ENCODE data around the gene FLNA.
"Not testable (repeated sequence)": the region's sequence is repeated elsewhere in the genome, so short reads cannot be mapped to it uniquely, and the experiment has no call there.

Gene FLNA

DNA sequence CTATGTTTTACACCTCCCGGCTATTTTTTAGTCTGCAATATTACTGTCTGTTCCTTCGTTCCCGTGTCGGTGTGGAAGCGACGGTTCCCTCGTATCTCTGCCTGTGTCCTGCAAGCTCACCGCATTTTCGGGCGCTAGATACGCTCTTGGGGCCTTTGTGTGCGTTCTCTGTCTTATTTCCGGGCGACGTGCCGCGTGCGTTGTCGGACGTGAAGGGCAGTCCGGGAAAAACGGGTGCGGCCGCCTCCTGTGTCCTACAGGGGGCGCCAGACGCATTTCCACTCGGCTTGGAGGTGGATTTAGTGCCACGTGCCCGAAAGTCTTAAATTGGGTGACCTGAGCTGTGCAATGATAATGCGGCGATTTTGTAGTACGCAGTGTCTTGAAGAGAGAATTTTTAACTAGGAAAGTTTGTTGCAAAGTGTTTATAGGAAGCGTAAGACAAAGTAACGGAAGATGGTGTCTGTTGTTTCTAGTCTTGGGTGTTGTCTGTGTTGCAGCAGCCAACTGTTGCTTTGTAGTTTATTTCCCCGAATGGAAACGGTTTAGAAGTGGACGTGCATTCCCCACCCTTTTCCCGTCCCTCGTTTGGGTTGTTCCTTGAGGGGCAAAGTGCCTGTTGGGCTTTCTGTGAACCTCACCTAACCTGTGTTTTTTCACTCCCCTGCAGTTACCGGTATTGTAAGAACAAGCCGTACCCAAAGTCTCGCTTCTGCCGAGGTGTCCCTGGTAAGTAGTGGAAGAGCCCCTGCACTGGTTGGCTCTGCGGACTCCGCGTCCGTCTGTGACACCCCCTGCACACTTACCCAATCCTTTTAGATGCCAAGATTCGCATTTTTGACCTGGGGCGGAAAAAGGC lies 24.5 kb upstream of the FLNA start:
- no peak for FAIRE-seq

DNA sequence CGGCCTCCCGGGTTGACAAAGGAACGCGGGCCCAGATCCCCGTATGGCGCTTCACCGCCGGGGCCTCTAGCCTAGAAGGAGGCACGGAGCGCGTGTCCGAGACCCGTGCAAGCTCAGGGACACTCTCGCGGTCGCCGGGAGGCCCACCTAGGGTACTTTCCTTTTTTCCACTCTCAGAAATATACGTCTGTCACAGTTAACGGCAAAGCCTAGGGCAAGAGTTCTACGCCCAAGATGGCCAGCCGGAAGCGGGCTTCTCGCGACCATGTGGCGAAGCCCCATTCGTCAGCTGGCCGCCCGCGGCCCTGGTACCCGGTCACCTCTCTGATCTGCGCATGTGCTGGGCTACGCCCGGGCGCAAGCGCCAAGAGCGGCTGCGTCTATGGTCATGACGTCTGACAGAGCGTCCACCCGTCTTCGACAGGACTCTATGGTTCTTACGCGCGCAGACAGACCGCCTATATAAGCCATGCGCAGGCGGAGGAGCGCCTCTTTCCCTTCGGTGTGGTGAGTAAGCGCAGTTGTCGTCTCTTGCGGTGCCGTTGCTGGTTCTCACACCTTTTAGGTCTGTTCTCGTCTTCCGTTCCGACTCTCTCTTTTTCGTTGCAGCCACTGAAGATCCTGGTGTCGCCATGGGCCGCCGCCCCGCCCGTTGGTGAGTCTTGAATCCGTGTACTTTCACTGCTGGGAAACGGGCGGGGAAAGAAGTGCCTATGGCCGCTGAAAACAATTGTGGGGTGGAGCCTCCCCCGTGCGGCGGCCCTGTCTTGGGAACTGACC lies 23.6 kb upstream of the FLNA start, which contains the start of gene RPL10:
RPL10 (plus strand) TSS at position 490 of the 780 bp plus-strand sequence; CDS start at position 633, 143 bp downstream.
- FAIRE-seq = peak; percentile 96

DNA sequence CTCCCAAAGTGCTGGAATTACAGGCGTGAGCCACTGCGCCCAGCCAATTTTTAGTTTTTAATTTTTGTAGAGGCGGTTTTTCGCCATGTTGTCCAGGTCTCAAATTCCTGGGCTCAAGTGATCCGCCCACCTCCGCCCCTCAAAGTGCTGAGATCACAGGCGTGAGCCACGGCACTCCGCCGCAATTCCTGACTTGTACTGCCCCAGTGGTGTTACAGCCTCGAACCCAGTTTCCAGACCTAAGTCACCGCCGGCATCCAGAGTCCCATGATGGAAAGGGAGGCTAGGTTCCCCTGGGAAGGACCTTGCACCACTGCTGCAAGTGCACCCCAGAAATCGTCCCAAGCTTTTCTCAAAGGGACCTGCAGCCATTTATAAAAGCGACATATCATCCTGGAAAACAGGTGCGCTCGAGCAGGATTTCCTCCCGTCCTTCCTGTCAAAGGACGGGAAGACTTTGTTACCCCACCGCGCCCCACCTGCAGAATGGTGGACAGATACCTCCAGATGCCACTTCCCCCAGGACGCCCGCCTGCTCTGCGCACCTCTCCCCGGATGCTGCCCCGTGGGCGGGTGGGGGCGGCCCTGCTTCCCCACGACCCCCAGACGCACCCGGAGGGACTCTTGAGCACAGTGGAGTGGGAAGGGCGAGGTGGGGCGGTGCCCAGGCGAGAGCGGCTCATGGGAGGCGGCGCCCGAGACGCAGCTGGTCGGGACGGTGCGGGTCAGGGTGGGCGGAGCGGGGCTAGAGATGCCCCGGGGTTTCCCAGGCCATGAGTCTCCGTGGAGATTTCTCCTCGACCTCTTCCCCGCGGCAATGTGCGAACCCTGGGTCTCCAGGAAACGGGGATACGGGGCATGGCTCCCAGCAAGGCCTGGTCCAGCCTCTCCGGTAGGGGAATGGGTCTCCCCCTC lies 22.8 kb upstream of the FLNA start:
- FAIRE-seq = no peak

DNA sequence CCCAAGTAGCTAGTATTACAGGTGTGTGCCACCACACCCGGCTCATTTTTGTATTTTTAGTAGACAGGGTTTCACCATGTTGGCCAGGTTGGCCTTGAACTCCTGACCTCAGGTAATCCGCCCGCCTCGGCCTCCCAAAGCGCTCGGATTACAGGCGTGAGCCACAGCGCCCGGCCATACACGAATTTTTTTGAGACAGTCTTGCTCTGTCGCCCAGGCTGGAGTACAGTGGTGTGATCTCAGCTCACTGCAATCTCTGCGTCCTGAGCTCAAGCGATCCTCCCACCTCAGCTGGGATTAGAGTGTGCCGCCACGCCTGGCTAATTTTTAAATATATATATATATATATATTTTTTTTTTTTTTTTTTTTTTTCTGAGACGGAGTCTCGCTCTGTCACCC lies 21.9 kb upstream of the FLNA start:
- FAIRE-seq = not testable (repeated sequence)

DNA sequence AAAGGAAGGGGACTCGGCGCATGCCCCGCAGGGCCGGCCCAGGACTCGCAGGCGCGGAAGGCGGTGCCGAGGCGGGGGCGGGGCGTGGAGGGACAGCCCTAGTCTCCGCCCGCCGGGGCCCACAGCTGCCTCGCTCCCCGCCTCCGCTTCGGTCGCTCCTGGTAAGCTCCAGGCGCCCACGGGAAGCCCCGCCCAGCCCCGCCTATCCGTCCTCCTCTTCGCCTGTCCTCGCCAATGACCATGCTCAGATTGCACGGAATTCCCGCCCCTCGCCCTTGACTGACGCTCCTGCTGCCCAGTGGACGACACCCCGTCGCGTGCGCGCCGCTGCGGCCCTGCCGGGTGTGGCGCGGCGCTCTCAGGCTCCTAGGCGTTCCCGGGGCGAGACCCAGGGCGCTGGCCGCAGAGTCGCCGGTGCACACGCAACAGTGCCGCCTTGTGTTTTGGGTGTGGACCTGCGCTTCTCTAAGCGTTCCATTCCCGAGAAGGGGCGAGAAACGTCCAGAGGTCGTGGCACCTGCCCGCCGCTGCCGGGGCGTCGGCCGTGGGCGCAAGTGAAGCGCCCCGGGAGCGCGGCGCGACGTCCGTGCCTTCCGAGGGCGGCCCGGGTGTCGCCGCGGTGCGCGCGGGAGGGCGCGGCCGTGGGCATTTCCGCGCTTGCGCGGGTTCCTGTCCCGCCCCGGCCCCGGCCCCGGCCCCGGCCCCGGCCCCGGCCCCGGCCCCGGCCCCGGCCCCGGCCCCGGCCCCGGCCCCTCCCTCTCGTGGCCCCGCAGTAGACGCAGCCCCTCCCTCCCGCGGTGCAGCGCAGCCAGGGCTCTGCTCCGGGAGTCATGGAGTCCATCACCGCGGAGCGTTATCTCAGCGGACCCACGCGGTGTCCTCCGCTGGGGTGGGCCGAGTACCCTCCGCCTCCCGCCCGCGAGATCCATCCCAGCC lies 15.6 kb upstream of the FLNA start:
- FAIRE-seq = peak; percentile 81

DNA sequence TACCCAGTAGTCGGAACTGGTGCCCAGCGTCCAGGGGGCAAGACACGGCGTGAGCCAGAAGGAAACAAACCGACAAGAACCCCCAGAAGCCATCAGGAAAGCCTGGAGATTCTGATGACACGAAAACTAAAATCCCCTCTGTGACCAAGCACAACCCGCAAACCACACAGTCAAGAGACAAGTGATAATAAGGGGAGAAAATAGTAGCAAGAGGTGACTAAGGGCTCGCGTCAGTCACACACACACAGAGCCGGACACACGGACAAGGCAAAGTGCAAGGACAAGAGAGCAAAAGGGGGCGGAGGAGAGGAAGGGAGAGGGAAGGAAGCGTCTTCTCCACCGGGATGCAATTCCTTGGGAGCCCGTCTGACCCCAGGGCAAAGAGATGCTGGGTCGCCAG lies 14.2 kb upstream of the FLNA start:
- not testable (repeated sequence) for FAIRE-seq

DNA sequence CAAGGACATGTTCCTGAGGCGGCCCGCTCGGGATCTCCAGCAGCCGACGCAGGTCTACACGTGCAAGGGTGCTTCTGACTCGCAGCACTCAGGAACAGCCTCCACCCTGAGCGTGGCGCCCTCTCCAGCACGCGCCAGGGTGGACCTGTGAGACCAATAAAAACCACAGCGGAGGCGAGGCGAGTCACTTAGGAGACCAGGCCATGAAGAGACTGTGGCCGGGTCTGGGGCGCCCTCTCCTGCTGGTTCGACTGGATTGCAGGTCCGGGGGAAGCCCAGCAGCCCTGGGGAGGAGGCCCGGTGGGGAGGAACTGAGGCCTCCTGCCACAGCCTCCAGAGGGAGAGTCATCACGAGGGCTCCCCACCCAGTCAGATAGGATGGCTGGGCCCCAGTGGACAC lies 13.7 kb upstream of the FLNA start:
- peak; percentile 95 for FAIRE-seq

DNA sequence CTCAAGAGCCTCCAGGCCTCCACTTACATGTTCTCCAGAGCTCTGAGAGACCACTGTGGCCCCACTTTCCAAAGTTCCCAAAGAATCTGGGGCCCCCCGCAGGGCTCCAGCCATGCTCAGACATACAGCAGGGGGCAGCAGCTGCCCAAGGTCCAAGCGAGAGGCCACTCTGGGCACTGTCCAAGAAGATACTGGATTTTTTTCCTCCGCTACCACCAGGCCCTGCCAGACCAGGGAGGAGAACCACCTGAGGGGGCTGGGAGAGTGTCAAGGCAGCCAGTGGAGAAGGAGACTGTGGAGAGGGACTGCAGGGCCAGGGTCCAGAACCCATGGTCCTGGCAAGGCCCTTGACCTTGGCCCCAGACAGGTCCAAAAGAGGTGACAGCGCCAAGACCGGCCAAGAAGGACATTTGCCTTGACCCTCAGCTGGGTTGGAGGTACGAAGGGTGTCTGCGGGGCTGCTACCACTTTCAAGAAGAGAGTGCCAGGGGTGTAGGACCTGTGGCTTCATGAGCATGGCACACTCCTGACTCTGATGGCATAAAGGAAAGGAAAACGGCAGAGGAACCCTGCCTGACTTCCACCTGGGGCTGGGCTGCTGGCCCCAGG lies 10.0 kb upstream of the FLNA start:
- no peak for FAIRE-seq

DNA sequence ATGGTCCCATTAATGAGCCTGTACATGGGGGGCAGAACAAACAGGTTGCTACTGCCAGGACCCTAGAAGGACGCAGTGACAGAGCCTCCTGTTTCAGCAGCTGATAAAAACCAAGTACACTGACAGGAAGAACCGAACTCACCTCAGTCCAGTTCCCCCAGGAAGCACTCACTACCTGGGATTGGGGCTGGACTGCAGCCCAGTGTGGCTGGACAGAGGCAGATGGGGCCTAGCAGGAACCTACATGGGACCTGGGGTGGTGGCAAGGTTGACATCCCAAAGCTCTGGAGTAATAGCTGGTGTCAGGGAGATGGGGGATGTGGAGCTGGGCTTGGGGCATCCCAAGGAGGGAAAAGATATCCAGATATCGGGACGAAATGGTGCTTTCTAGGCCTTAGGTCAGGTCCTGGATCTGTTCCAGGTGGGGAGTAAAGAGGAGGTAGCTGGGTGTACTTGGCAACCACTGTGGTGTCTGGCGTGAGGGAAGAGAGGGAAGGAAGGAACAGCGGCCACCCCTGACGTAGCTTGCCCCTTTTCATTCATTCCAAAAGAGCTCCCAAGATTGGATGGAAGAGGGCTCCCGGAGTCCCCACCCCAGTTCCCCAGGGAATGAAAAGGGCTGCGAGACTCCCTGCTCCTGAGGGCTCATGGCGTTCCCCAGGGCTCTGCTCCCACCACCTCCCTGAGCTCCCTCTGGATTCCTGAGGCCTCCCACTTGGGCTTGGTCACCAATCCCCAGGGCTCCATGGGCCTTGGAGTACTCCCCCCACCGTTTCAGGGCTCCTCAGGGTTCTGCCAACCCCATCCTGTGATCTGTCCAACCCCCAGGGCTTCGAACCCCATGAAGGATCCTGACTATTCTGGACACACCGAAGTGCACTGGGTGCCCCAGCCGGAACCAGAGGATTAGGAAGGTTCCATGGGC lies 9.2 kb upstream of the FLNA start:
- no peak for FAIRE-seq

DNA sequence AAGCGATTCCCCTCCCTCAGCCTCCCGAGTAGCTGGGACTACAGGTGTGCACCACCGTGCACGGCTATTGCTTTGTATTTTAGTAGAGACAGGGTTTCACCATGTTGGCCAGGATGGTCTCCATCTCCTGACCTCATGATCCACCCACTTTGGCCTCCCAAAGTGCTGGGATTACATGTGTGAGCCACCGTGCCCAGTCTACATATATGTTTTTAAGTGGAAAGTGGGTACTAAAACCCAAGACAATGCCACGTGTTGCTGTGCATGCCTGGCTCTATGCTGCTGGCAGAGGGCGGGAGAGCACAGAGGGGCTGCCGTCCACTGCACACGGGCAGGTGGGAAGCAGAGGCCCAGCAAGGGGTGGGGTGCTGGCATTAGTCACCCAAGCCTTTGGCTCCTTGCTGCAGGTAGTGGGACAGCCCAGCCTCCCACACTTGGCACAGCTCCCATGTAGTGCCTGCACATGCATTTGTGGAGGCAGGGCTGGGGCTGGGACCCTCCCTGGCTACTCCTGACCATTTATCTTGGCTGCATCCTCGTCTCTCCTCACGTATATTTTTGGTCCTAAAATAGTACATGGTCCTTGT lies 8.1 kb upstream of the FLNA start:
- FAIRE-seq = no peak

DNA sequence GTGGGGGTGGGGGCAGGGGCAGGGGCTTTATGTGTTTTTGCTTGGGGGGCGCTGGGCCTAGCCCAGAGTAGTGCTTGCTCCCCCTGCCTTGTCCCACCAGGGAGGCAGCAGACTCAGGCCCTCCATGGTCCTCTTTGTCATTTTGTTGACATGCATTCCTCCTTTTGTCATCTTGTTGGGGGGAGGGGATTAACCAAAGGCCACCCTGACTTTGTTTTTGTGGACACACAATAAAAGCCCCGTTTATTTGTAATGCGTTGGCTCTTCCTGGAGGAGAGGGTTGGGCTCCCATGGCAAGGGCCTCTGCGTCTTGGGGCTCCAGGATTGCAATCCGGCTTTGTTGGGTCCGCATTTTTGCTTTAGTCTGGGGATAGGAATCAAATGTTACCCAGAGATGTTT lies 6.8 kb upstream of the FLNA start:
- no peak for FAIRE-seq

DNA sequence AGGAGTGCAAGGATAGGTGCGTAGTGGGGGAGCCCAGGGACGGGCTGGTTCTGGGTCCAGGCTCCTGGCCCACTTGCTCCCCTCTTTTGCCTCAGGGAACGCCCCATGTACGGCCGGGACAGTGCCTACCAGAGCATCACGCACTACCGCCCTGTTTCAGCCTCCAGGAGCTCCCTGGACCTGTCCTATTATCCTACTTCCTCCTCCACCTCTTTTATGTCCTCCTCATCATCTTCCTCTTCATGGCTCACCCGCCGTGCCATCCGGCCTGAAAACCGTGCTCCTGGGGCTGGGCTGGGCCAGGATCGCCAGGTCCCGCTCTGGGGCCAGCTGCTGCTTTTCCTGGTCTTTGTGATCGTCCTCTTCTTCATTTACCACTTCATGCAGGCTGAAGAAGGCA lies 6.4 kb upstream of the FLNA start:
- FAIRE-seq = no peak

DNA sequence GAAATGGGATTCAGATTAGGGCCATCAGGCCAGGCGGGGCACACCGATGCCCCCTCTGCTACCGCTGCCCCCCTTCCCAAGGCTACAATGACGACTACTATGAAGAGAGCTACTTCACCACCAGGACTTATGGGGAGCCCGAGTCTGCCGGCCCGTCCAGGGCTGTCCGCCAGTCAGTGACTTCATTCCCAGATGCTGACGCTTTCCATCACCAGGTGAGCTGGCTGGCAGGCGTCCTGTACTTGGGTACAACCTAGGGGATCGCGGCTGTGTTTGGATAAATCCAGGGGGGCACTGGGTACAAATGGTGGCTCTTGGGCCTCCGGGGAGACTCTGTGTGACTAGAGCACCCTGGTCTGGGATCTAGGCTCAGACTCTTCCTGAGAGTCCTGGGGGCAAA lies 5.7 kb upstream of the FLNA start:
- no peak for FAIRE-seq

DNA sequence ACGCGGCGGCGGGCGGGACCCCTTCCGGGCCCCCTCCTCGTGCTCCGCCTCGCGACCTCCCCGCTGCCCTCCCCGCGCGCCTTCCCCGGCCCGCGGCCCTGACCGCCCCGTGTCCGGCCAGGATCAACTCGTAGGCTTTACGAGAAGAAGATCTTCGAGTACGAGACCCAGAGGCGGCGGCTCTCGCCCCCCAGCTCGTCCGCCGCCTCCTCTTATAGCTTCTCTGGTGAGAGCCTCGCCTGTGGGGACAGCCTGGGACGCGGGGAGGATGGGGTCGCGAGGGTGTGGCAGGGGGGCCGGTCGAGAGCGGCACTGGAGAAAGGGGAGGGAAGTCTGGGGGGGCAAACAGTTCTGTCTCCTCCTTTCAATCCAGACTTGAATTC lies 5.1 kb upstream of the FLNA start:
- FAIRE-seq = no peak

DNA sequence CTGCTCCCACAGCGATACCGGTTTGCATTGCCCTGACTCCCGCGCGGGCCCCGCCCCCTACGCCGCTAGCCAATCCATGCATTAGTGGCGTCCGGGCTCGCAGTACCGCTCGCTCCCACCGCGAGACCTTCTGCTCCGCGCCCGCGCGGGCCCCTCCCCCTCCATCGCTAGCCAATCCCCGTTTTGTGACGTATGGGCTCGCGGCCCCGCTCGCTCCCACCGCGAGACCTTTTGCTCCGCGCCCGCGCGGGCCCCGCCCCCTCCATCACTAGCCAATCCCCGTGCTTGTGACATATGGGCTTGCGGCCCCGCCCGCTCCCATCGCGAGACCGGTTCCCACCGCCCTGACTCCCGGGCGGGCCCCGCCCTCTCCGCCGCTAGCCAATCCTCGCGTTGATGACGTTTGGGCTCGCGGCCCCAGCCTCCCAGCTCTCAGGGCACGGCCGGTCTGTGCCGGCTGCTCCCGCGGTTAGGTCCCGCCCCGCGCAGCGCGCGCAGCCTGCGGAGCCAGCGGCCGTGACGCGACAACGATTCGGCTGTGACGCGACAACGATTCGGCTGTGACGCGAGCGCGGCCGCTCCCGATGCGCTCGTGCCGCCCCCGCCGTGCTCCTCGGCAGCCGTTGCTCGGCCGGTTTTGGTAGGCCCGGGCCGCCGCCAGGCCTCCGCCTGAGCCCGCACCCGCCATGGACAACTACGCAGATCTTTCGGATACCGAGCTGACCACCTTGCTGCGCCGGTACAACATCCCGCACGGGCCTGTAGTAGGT lies 4.5 kb upstream of the FLNA start, which contains the start of gene EMD:
EMD (plus strand) TSS at position 497 of the 770 bp plus-strand sequence; CDS start at position 687, 190 bp downstream.
- peak; percentile 99 for FAIRE-seq

DNA sequence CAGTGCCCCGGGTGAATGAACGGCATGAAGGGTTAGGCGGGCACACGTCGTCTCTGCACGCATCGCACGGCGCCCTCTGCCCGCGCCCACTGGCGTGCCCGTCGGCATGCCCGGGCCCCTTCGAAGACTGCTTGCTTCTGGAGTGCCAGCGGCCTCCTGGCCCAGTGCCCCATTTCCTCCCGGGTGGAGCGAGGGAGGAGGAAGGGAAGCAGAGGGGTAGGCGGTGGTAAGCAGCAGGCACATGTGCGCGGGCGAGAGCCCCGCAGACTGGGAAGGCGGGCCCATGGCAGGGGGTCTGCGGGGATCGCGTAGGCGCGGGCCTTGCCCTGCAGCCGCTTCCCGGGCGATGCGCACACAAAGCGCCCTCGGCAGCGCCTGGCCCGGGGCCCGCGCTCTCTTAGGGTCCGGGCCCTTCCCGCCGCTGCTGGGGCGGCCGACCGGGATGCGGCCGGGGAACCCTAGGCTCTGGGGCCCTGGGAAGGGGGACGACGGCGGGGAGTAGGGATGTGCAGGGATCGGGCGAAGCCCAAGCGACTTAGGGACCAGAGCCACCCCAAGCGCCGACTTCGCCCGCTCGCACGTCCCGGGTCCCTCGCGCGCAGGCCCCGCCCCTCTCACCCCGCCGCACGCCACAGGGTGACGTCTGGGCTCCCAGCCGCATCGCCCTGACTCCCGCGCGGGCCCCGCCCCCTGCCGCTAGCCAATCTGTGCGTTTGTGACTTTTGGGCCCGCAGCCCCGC lies 3.8 kb upstream of the FLNA start:
- FAIRE-seq = no peak

DNA sequence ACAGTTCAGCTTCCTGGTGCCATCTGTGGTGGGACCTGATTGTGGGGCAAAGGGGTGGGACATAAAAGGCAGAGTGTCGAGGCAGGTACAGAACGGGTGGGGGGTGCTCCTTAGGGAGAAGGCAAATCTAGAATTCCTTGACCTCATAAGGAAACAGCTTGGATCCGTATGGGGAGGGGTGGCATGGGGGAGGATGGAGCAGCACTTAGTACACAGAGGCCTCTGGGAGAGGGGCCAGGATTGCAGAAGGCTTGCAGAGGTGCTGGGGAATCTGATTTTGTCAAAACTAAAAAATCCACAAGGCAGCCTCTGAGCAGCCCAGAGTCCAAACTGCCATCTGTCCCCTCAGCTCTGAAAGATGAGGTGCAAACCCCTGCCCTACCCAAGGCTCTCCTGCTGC lies 2.3 kb upstream of the FLNA start:
- FAIRE-seq = no peak

DNA sequence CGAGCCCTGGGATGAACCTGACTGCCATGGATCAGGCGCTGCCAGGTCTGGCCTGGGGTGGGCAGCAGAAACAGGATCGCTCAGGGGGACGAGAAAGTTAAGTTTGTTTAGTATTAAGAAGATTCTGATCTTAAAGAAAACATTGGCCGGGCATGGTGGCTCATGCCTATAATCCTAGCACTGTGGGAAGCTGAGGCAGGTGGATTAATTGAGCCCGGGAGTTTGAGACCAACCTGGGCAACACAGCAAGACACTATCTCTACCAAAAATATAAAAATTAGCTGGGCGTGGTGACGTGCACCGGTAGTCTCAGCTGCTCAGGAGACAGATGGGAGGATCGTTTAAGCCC lies 696 bp upstream of the FLNA start:
- FAIRE-seq = no peak
